ENCODE measurements around the gene SHH.
A peak's percentile ranks its signal among the peaks of the same experiment; 100 is the strongest.
"Not testable (repeated sequence)": the region's sequence is repeated elsewhere in the genome, so short reads cannot be mapped to it uniquely, and the experiment has no call there.

Gene SHH

GRCh38 chr7:155818820-155819168 lies 6.5 kb upstream of the SHH start:
- DNase-seq: no peak

DNA sequence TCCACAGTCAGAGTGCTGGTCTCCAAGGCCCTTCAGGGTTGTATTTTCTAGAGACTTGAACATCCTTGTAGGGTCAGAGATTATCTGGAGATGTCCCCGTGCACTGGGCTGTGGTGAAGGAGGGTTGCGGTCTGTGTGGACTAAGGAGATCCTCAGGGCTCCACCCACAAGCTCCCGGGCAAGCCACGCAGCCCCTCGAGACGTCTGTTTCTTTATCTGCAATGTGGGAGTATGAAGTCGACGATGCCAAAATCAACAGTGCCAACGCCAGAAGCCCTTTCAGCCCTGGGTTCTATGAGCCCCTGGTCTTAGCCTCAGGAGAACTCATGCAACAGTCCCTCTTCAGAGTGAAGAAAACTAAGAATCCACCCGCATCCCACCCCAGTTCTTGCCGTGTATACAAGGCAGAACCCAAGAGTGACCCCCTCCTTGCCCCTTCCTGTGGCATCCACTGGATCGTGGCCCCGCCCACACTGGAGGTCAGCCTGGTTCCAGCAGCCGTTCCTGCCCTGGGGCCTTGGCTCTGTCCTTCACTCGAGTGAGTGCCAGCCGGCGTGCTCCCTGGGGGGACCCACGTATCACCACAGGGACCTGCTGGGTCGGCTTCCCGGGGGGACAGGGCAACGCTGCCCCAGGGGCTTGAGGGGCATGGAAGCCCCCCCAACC lies 6.0 kb upstream of the SHH start:
- no peak for DNase-seq

DNA sequence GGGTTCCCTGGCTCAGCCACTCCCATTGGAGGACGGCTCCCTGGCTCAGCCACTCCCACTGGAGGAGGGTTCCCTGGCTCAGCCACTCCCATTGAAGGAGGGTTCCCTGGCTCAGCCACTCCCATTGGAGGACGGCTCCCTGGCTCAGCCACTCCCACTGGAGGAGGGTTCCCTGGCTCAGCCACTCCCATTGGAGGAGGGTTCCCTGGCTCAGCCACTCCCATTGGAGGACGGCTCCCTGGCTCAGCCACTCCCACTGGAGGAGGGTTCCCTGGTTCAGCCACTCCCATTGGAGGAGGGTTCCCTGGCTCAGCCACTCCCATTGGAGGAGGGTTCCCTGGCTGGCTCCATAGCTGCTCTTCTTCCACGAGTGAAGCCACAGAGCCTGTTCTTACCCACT lies 5.3 kb upstream of the SHH start:
- DNase-seq: not testable (repeated sequence)

- no peak for DNase-seq
These were observed 4.7 kb upstream of the SHH start for GRCh38 chr7:155816996-155817395.

DNA sequence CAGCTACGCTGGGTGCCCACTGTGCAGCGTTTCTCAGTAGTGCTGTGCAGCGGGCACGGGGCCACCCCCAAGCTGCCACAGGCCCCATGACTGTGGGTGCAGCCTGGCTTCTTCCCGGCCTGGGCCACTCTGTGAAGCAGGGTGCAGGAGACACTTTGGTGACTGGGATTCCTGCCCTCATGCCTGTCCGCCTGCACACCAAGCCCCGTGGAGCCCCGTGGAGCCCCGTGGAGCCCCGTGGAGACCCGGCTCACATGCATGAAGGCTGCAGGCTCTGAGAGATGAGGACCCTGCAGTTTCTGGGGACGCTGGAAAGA lies 3.9 kb upstream of the SHH start:
- no peak for DNase-seq

DNA sequence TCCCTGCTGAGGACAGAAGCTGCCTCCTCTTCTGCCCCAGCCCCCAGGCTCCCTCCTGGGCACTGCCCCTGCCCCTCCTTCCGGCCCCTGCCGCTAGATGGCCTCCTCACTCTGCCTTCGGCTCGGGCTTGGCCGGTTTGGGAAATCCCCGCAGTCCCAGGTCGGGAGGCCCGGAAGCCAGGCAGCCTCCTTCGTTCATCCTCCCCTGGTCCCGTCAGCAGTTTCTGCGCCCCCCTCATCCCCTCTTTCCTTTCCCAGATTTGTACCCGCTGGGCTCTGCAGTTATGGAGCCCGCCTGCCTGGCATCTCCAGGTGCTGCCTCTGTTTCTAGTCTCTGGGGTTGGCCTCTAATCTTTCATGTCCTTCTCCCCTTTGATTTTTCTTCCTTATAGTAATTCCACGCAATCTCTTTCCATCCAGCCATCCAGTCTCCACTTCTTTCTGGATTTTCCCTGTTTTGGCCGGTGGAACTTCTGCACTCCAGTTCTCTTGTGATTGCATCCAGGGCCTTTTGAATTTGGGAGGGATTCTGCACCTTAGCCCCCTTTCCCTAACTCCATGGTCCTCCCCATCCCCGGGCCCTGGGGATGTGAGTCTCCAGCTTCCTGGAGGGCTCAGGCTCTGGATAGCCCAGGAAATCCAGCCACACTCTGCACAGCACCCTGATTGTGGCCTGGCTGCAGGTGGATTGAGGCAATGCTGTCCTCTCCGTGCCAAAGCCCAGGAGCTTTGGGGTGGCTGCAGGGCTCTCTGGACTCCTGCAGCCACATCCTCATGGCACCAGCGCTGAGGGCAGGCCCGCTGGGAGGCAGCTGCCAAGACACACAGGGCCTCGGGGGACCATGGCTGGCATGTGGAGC lies 3.3 kb upstream of the SHH start:
- DNase-seq: peak in 1 of 2 experiments; percentile 21

DNA sequence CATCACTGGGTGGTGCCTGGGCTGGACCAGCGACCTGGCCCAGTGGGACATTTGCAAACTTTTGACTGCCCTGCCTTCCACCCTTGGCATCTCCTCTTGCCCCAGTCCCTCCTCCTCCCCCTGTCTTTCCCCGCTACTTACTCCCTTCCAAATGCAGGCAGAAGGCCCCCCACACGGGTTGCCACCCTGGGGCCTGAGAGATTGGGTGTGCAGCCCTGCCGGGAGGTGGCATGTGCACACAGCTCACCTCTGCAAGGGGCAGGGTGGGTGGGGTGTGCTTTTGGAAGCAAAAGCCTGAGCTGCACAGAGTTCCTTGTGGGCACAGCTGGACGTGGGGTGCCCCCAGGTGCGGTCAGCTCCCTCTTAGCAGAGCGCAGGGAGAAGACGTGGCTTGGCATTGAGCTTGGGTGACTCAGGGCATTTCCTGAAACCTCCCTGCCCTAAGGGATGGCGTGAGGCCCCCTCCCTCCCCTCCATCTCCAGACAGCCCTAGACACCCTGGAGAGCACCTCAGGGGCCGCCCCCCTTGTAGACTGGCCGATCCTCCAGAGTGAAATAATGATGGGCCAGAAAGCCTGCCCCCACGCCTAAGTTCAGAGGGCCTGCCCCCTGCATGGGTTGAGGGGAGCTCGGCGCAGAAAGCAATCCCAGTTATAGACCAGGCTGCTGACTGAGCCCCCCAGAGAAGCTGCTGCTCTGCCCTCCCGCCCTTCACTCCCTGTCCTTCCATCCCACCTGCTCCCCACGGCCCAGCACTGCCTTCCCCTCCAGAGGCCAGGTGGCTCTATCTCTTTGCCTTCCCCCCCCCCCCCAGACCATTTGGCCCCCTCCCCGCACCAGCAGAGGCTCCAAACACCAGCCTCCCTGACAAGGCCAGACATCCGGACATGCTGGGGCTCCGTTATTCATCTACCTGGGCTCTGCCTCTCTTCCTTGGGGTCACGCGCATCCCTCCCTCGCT lies 2.3 kb upstream of the SHH start:
- no peak for DNase-seq

GRCh38 chr7:155813546-155814315 lies 1.5 kb upstream of the SHH start:
- no peak for DNase-seq

DNA sequence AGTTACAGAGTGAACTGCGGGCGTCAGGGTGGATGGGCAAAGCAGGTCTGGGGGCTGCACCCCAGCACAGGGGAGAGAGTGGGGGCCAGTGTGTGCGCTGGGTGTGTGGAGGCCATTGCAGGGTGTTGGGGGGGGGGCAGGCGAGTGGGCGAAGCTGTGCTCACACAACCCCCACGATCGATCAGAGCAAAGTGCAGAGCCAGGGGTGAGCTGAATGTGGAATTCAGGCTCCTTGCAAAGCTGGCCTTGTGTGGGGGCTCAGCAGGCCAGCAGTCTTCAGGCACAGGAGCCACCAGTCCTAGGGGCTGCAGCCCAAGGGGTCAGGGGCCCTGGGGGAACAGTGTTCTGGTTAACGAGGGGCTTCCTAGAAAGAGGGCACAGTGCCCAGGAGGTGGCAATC lies 862 bp upstream of the SHH start:
- no peak for DNase-seq

- no peak for DNase-seq
These were observed 736 bp downstream of the SHH start for GRCh38 chr7:155811560-155811894.

- DNase-seq: no peak
These were observed 1.3 kb downstream of the SHH start for GRCh38 chr7:155810770-155811559.

DNA sequence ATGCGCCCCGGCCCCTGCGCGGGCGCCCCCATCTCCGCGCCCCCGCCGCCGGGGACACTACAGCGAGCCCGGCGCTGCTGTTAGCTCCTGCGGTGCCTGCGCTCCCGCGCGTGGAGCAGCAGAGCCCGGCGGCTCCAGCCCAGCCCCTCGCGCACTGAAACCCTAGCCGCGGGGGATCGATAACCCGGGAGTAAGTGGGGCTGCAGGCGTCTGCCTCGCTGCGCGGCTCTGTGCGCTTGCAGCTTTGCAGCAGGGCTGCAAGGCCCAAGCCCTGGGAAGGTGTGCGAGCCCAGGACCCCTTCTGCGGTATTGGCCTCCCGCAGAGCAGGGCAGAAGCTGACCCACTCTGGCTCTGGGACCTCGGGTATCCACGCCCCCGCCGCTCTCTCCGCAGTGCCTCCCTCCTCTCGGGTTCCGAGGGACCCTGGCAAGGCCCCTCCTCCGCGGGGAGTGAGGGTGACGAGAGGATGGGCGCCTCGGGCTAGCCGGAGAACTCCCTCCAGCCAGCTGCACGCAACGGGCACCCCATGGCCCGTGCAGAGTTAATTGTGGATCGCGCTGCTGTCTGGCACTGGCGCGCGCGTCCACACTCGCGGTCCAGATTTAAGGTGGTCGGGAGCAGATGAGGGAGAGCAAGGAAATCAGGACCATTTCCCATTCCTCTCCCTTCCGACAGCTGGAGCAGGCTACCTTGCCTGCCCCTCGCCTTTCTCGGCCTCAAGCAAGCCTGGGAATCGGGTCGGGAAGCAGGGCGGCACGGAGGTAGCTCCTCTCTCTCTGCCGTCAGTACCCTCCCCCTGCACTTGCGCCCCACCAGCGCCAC lies 2.1 kb downstream of the SHH start:
- DNase-seq: no peak

- DNase-seq: no peak
These were observed 2.8 kb downstream of the SHH start for GRCh38 chr7:155809332-155809946.

DNA sequence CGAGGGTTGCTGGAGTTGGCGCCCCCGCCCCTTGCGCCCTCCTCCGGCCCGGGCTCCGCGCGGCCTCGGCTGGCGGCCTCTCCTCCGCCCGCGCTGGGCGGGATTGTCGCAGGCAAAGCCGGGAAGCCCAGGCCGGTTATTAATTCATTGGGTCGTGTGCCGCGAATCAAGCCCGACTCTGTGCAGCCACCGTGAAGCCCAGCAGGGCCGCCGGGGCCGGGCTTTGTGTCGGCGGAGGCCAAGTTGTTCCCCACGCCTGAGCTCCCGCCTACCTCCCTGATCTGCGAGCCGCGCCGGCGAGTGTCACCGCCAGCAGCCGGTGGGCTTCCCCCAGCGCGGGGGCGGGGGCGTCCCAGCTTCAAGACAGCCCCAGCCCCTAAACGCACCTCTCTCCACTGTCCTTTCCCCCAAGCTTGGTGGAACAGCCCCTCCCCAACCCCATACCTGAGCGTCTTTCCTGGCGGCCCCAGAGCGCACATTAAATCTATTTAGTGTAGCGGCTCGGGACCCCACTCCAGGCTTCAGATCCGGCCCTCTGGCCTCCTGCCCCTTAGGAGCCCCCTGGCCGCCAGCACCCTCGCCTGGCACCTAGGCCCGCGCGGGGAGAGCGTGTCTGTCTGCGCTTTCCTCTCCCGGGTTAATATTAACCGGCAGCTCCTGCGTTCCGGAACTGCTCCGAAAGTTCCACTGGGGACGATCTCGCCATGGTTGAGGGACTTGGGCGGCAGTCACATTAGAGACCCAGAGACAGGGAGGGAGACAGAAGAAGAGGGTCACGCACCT lies 3.5 kb downstream of the SHH start:
- no peak for DNase-seq

DNA sequence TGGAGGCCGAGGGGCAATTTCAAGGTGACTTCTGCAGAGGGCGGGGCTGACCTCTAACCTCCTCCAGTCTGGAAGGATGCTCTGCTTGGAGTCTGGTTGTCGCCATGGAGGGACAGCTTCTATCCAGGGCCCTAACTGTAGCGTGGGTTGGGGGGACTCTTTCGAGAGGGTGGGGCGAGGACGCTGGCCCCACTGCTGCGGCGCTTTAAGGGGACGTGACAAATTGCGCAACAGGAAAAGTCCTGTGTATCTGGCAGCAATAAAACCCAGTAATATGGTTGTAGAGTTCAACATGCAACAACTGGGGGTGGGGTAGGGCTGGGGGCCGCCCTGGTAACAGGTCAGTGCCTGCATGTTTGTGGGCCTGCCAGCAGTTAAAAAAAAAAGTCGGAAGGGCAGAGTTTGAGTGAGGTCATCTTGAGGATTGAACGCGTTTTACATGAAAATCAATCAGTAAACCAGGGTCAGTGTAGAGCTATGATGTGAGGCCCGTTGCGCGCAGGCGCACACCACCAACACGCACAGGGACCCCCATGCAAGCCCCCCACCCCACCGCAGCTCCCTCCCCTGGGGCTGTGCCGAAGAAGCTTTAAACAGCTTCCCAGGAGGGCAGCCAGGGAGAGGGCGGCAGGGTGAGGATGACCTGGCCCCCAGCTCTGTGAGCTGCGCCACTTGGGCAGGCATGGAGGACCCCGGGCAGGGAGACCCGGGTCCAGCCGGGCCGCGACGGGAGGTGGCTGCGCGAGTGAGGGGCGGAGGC lies 4.3 kb downstream of the SHH start:
- no peak for DNase-seq

GRCh38 chr7:155807065-155807671 lies 5.1 kb downstream of the SHH start:
- DNase-seq: no peak

- DNase-seq: no peak
These were observed 6.0 kb downstream of the SHH start for GRCh38 chr7:155806096-155806871.

- DNase-seq: no peak
These were observed 6.5 kb downstream of the SHH start for GRCh38 chr7:155805826-155806095.
